Liver (tissue), 9 donors: ENCODE measurements around the gene RASEF. TPM values are rescaled to one million over a fixed set of nuclear protein-coding genes. Genes with fewer than 3 reads are reported as not detected.

ENCODE experiments used
- DNase-seq: peaks from one replicate; pipeline ENCODE4 v3.0.0-alpha.2; 2017; ENCODE audit warnings: low spot score
- H3K27ac ChIP-seq, 2 donors: one replicate each; pipeline ENCODE4 v1.7.0; 2013; ENCODE audit warnings: inconsistent platforms in 2 of 2, low read length in 2 of 2, control low read depth in 1 of 2, low read depth in 1 of 2, mild to moderate bottlenecking in 1 of 2
- H3K27me3 ChIP-seq, 4 donors: one replicate each; pipeline versions ENCODE4 v1.6.1 to v1.7.0; 2013; ENCODE audit warnings: low read length in 3 of 4, inconsistent platforms in 1 of 4, mild to moderate bottlenecking in 1 of 4, moderate library complexity in 1 of 4; ENCODE audit not compliant: control insufficient read depth in 4 of 4, insufficient read depth in 4 of 4
- H3K36me3 ChIP-seq, 4 donors: one replicate each; pipeline versions ENCODE4 v1.6.1 to v1.7.0; 2013; ENCODE audit warnings: low read length in 3 of 4, mild to moderate bottlenecking in 3 of 4, low read depth in 1 of 4, moderate library complexity in 1 of 4; ENCODE audit not compliant: control insufficient read depth in 4 of 4, insufficient read depth in 3 of 4
- H3K4me1 ChIP-seq, 4 donors: one replicate each; pipeline versions ENCODE4 v1.6.1 to v1.7.0; 2013; ENCODE audit warnings: low read length in 3 of 4, mild to moderate bottlenecking in 3 of 4, moderate library complexity in 1 of 4; ENCODE audit not compliant: control insufficient read depth in 4 of 4, insufficient read depth in 4 of 4
- H3K4me3 ChIP-seq, 3 donors: one replicate each; pipeline versions ENCODE4 v1.6.1 to v1.7.0; 2013; ENCODE audit warnings: low read length in 3 of 3, control low read depth in 1 of 3, low read depth in 1 of 3, mild to moderate bottlenecking in 1 of 3
- H3K9ac ChIP-seq, 2 donors: one replicate each; pipeline ENCODE4 v1.7.0; 2013; ENCODE audit warnings: low read length in 2 of 2, mild to moderate bottlenecking in 2 of 2, moderate library complexity in 2 of 2, control low read depth in 1 of 2, low read depth in 1 of 2
- H3K9me3 ChIP-seq, 4 donors: one replicate each; pipeline versions ENCODE4 v1.6.1 to v1.7.0; 2013; ENCODE audit warnings: low read length in 3 of 4; ENCODE audit not compliant: control insufficient read depth in 4 of 4
- ATF3 ChIP-seq: IDR thresholded peaks from 2 replicates; pipeline ENCODE4 v1.6.1; 2016; ENCODE audit warnings: antibody characterized with exemption
- CTCF ChIP-seq: fragments of 150-350 bp; IDR thresholded peaks from 2 replicates; pipeline ENCODE4 v1.5.1; 2017; ENCODE audit warnings: improper control_type of control experiment, low read depth, low read length; ENCODE audit not compliant: missing input control
- EGR1 ChIP-seq, 2 donors: IDR thresholded peaks; 2 replicates each; pipeline ENCODE4 v1.6.1; 2016 to 2018; ENCODE audit warnings: antibody characterized with exemption in 2 of 2, low read depth in 2 of 2
- FOXA1 ChIP-seq: IDR thresholded peaks from 2 replicates; pipeline ENCODE4 v1.6.1; 2016; ENCODE audit warnings: antibody characterized with exemption
- GABPA ChIP-seq, 2 donors: IDR thresholded peaks in 1 of 2; conservative IDR thresholded peaks in 1 of 2; 2 replicates each; pipeline ENCODE4 v1.6.1; 2016; ENCODE audit warnings: antibody characterized with exemption in 2 of 2, mild to moderate bottlenecking in 1 of 2, moderate library complexity in 1 of 2
- HNF4A ChIP-seq, 2 donors: conservative IDR thresholded peaks; 2 replicates each; pipeline ENCODE4 v1.6.1; 2016; ENCODE audit warnings: antibody characterized with exemption in 2 of 2, mild to moderate bottlenecking in 2 of 2
- JUND ChIP-seq, 2 donors: IDR thresholded peaks; 2 replicates each; pipeline ENCODE4 v1.6.1; 2016; ENCODE audit warnings: antibody characterized with exemption in 2 of 2
- MAX ChIP-seq: IDR thresholded peaks from 2 replicates; pipeline ENCODE4 v1.6.1; 2016; ENCODE audit warnings: antibody characterized with exemption
- NR2F2 ChIP-seq: IDR thresholded peaks from 2 replicates; pipeline ENCODE4 v1.6.1; 2016; ENCODE audit warnings: antibody characterized with exemption
- RAD21 ChIP-seq, 2 donors: IDR thresholded peaks; 2 replicates each; pipeline ENCODE4 v1.6.1; 2016; ENCODE audit warnings: antibody characterized with exemption in 2 of 2, mild to moderate bottlenecking in 2 of 2
- REST ChIP-seq: IDR thresholded peaks from 2 replicates; pipeline ENCODE4 v1.6.1; 2016; ENCODE audit warnings: antibody characterized with exemption, mild to moderate bottlenecking
- RXRA ChIP-seq, 2 donors: IDR thresholded peaks; 2 replicates each; pipeline ENCODE4 v1.6.1; 2017 to 2018; ENCODE audit warnings: antibody characterized with exemption in 2 of 2, mild to moderate bottlenecking in 1 of 2
- SP1 ChIP-seq: IDR thresholded peaks from 2 replicates; pipeline ENCODE4 v1.6.1; 2018; ENCODE audit warnings: antibody characterized with exemption, mild to moderate bottlenecking
- TAF1 ChIP-seq: conservative IDR thresholded peaks from 2 replicates; pipeline ENCODE4 v1.6.1; 2016; ENCODE audit warnings: antibody characterized with exemption, mild to moderate bottlenecking
- YY1 ChIP-seq: IDR thresholded peaks from 2 replicates; pipeline ENCODE4 v1.6.1; 2016; ENCODE audit warnings: antibody characterized with exemption, mild to moderate bottlenecking
- ZBTB33 ChIP-seq: IDR thresholded peaks from 2 replicates; pipeline ENCODE4 v1.6.1; 2016; ENCODE audit warnings: antibody characterized with exemption
- whole genome bisulfite sequencing: extraction: QIAGEN DNeasy Blood & Tissue Kit; methylation state at CpG from one replicate; pipeline ENCODE4 v1.1.7; 2013; 5-methylcytosine and 5-hydroxymethylcytosine counted together
- polyA plus RNA-seq, 2 donors: library from polyadenylated mRNA; stranded (reverse) in 1 of 2; unstranded in 1 of 2; fragments of 200-250 nt in 1 of 2; fragments of >200 nt in 1 of 2; fragmentation: Nextera tagmentation in 1 of 2; extraction: Ambion mirVana in 1 of 2; gene quantifications; one replicate each; pipeline versions ENCODE4 v1.2.1 to v1.2.3, GENCODE V29; 2013 to 2015
- total RNA-seq, 2 donors: library from RNA; depleted of rRNA; stranded (reverse); fragments of >200 nt; gene quantifications; one replicate each; pipeline ENCODE4 v1.2.3, GENCODE V29; 2014
- donor health status: healthy.
- donor health status: healthy.
- donor health status: healthy.
- donor health status: healthy.
- donor health status: healthy.

Gene RASEF
- total RNA-seq (1 to 10 TPM in 1 of 2 donors, under 1 TPM in 1; 0.14 to 1.5 TPM), polyA plus RNA-seq (under 1 TPM; 0.36 to 0.42 TPM)

GRCh38 chr9:83062651-83063527 is at the start of gene RASEF:
Gene RASEF, minus strand, starts transcription at chr9:83063142. Its CDS starts 275 bp downstream, at chr9:83062867.
- H3K9me3 ChIP-seq, result peaks cover 0 to 1% (median 0%) of the 10 kb centered on the region in 4 donors
- DNase-seq, result no peak
- no peak within 1 kb of the TSS for H3K9ac ChIP-seq
- WGBS, result 4% methylated on average over 99 of the region's 99 CpGs
- H3K36me3 ChIP-seq, result no peaks in the 10 kb centered on the region
- H3K27me3 ChIP-seq, result peaks cover 2 to 11% (median 4%) of the 10 kb centered on the region in 4 donors
- TF ChIP-seq ATF3 (no peak), EGR1 (IDR thresholded peaks at IDR 0.05; ENCODE audit: low read depth in 2 of 2) (no peak), GABPA (IDR thresholded peaks at IDR 0.05 in 1 of 2, conservative IDR thresholded peaks at IDR 0.05 in 1 of 2) (no peak), HNF4A (conservative IDR thresholded peaks at IDR 0.05) (no peak), CTCF (no peak), RAD21 (IDR thresholded peaks at IDR 0.05) (no peak), RXRA (IDR thresholded peaks at IDR 0.05) (no peak), SP1 (no peak), TAF1 (no peak), REST (no peak), NR2F2 (no peak), ZBTB33 (no peak), MAX (no peak), JUND (IDR thresholded peaks at IDR 0.05) (no peak), FOXA1 (no peak), YY1 (no peak)
- H3K4me3 ChIP-seq, result peak within 1 kb of the TSS; percentile 45 to 56 (median 46)
- H3K4me1 ChIP-seq, result peaks cover 12 to 20% (median 14%) of the 10 kb centered on the region in 4 donors
- H3K27ac ChIP-seq, result no peak within 1 kb of the TSS
